Activated T-cell treated with anti-CD3 and anti-CD28 coated beads for 4 hours (primary cell): ENCODE results near the gene LDAH.

Experiments used
- DNase-seq: peaks from one replicate; pipeline ENCODE4 v3.0.0-alpha.2; 2020

Gene LDAH

GRCh38 chr2:20678086-20678395, 144.9 kb downstream of the LDAH start:
- DNase-seq, result no peak

DNA sequence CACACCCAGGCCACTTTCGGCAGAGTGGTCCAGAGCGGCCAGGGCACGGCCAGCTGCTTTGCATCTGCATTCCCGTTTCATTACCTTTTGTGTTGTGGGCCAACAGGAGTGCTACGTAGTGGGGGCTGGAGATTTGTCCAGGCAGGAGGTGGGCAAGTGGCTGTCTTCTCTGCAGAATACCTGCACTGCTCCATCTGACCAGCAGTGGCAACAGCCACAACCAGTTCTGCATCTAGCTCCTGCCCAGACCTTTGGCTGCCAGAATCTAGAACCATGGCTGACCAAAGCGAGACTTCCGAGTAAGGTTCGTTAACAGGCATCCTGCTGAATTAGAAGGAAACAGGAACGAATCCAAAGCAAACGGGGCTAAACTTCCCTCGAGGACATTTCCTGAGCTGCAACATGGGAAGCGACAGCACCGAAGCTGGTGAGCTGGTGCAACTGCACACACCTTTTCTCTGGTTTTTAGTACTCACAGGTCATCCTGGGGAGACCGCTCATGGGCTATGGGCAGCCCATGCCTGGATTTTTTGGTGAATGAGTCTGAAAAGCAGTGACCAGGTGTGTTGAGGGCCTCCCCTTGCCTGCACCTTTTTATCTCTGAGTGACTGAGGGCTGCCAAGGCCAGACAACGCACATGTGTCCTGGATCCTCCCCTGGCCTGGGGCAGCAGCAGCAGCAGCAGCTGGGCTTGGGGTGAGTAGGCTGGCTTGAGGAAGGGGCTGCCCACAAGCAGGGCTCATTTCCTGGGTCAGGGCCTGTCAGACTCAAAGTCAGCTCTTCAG, 145.4 kb downstream of the LDAH start:
- no peak for DNase-seq

DNA sequence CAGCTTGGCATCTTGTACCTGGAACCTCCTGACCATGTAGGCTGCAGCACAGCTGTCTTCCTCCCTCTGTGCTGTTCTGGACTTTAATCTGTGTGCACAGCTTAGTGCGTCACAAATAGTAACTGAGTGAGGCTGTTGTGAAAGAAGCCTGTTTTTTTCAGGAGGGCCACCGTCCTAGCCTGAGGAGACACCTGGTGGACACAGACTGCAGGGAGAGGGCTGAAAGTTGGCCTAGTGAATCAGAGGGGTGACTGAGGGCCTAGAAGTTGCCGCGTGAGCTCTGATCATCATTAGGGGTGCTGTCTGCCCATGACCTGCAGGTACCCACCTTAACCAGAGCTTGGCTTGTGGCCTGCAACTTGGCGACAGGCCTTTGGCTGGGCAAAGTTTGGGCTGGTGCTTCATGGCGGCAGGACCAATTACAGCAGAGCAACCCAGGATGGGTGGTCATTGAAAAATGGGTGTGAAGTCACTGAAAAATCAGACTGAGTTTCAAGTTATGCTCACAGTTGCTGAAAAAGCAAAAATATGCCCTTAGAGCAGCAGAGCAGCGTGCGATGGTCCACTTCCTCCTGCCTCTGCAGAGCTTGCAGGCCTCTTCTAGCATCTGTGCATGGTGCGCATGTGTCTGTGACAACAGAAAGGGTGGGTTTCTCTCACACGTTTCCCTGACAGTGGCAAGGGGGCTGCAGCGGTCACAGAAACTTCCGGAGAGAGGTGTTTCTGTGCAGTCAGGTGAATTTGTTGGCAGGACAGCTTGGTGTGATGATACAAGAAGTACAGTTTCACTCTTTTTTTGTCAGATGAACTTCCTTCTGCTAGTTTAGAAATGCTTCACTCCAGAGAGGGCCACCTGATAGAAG, 146.3 kb downstream of the LDAH start:
- no peak for DNase-seq

GRCh38 chr2:20675701-20676352, 147.1 kb downstream of the LDAH start:
- DNase-seq, result no peak

GRCh38 chr2:20674974-20675679, 147.8 kb downstream of the LDAH start:
- no peak for DNase-seq

DNA sequence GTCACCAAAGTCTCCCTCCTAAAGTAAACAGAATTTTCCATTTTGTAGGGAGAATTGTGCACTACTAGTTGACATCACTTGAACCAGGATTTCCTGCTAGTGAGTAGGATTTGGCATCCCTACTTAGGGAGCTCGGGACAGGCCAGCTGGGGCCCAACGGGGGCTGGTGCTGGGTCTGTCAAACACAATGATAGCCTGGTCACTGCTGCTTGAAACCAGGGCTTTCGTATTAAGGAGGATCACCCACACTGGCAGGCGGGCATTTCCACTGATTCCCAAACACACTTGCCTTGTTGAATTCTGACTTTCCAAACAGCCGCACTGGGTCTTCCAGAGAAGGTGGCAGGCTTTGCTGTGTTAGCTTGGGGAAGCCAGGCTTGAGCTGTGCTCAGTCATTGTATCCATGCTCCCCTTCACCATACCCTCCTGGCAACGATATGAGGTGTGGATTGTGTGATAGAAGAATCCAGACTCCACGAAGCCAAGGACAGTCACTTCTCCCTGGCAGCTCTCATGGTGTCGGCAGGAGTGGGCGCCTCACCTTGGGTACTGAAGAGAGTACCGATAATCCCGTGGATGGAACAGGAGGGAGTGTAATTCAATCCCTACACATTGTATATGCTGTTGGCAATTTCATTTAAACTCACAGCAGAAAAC, 148.5 kb downstream of the LDAH start:
- DNase-seq, result no peak

- no peak for DNase-seq
These were observed 149.1 kb downstream of the LDAH start for GRCh38 chr2:20673686-20674308.

DNA sequence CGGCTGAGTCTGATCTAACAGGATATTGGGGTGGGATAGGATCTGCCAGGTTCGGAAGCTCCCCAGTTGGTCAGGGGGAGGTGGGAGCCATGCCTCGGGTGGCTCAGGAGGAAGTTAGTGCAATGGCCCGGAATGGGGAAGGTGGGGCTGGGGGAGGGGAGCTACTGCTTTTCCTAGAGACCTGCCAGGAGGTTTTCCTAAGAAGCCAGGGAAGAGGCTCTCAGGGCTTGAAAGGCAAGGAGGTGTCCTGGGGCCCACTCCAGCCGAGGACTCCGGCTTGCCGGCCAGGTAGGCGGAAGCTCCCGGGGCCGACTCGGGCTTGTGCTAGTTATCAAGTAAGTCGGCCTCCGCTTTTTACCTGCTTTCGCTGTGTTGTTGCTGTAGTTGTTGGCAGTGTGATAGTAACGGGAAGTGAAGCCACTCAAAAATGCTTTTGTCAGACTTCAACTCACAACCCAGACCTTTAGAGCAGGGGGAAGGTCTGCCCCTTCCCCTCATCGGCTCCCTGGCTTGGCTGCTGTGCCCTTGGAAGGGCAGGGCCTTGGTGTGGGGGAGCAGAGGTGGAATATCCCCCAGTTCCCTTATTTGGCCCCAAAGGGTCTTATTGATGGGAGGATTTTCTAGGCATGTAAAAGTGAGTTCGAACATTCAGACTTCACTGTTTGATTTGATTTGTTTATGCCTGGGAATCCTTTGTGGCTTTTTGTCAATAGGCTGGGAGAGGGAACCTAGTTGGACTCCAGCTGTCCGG, 150.5 kb downstream of the LDAH start:
- no peak for DNase-seq

DNA sequence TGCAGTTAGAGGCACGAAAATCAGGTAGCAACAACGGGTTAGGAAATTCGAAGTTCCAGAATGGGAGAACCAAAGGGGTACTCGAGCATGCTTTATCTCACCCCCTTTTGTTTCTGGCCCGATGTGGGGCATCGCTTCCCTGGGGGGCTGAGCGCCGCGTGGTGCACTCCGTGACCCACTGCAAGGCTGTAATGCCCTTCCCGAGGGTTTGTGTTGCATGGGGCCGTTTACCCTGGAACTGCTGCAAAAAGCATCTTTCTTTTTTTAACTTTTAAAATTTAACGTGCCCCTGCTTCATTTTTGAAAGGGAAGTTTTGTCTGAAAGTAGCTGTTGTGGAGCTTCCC, 151.2 kb downstream of the LDAH start:
- DNase-seq, result no peak

GRCh38 chr2:20671036-20671735, 151.7 kb downstream of the LDAH start:
- DNase-seq, result no peak

DNA sequence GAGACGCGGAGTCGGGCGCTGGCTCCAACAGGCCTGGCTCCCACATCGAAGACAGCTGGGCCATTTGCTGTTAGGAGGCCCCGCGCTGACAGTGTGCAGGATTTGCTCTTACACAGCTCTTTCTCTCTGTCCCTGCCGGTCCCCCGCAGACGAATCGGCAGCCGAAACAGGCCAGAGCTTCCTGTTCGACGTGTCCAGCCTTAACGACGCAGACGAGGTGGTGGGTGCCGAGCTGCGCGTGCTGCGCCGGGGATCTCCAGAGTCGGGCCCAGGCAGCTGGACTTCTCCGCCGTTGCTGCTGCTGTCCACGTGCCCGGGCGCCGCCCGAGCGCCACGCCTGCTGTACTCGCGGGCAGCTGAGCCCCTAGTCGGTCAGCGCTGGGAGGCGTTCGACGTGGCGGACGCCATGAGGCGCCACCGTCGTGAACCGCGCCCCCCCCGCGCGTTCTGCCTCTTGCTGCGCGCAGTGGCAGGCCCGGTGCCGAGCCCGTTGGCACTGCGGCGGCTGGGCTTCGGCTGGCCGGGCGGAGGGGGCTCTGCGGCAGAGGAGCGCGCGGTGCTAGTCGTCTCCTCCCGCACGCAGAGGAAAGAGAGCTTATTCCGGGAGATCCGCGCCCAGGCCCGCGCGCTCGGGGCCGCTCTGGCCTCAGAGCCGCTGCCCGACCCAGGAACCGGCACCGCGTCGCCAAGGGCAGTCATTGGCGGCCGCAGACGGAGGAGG, 152.4 kb downstream of the LDAH start:
- DNase-seq, result no peak

DNA sequence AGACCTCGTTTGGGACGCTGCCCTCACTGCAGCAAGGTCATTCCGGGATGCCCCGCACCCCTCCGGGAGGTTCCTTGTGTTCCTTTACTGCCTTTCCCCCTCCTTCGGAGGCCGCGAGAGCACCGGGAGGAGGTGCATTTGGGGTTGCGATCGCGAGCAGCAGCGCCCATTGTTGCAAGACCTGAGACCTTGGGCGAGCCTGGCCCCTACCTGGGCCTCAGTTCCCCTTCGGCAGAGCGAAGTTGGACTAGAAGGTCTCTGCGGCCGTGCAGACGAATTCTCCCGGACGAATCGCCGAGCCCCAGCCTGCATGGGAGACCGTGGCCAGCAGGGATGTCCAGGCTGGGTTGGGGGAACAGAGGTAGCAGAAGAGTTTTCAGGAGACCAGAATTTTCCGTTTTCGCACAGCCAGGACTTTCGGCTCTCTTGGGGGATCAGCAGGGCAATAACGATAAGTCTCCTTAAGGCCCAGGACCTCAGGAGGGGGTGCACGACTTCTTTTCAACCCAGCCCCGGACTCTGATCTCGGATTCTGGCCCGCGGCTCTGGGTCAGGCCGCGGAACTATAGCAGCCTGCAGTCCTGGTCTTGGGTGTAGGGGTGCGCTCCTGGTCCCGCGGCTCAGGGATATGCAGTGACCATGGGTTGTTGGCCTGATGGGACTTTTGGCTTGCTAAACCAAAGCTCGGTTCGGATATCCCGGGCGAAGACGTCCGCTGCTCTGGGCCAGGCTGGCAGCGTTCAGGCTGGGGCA, 153.2 kb downstream of the LDAH start:
- DNase-seq, result no peak

DNA sequence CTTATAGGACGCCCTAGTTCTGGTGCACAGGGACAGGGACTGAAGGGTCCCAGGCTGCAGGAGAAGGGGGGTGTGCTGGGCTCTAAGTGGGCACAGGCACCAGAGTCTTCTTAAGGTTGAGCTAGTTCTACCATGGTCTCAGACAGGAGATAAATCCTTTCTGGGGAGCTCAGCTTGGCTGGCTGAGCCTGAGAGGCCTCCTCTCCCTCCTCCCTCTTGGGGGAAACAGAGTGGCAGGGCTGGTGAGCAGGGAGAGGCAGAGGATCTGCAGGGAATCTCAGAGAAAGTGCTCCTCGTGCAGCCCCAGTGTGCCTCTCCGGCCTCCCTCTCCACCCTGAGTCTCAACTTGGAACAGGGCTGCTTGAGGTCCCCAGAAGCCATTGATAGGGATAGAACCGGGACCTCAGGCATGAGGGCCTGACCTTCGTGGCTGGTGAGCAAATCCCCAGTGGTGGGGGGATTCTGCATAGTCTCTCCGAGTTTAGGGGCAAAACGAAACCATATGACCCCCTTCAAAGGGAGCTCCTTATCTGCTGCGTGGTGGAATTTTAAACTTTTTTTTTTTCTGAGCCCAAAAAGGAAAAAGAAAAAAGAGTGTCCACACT, 153.9 kb downstream of the LDAH start:
- no peak for DNase-seq

DNA sequence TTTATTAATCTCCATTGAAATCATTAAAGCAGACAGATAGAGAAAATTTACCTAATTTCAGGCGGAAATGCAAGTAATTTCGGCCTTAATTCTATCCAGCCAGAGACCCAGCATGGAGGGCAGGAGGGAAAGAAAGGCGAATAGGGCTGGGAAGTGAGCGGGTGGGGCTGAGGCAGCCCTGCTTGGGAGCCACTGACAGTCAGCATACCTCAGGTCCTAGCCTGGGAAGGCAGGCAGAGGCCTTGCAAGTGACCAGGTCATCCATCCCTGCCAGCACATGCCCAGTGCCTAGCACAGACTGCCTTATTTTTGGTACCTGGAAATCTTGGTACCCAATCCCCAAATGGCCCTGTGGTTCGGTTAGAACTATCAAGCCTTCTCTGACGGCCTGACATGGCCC, 154.4 kb downstream of the LDAH start:
- DNase-seq, result no peak

- no peak for DNase-seq
These were observed 155.1 kb downstream of the LDAH start for GRCh38 chr2:20667531-20668401.

DNA sequence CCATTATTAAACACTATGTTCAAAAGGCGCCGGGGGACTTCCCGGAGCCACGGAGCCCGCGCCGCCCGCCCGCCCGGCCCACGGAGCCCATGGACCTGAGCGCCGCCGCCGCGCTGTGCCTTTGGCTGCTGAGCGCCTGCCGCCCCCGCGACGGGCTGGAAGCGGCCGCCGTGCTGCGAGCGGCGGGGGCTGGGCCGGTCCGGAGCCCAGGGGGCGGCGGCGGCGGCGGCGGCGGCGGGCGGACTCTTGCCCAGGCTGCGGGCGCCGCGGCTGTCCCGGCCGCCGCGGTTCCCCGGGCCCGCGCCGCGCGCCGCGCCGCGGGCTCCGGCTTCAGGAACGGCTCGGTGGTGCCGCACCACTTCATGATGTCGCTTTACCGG, 155.8 kb downstream of the LDAH start:
- DNase-seq, result no peak

DNA sequence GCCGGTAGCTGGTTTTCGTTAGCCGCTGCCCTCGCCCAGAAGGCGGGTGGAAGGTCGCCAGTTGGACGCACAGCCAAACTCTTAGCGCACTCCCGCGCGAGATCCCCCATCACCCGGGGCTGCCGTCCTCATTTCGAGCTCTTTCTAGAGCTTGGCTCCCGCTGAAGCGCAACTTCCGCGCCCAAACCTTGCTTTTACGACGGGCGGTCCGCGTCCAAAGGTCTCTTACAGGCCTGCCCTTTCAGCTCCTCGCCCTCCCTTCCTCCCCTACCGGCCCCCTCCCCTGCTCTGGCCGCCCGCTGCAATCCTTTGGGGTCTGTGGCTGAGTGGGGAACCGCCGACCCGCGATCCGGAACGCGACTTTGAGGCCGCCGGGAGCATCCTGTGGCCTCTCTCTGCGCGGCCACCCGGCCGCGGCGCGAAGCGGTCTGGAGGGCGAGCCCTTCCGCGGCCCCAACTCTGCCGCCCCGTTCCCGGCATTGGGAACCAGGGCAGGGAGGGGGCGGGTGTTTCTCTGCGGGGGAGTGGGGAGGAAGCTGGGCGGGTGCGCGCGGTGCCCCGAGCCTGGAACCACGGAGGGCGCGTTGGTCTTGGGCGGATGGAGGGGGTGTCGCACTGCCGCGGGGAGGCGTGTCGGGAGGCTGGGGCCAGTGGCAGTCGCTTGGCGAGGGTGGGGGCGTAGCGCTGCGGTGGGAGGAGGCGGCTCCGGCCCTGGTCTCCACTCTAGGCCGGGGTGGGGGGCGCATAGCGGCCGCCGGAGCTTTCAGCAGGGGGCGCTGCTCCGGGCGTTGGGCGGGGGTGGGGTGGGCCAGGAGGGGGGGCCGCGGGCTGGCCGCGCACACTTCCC, 156.4 kb downstream of the LDAH start, which contains the start of gene GDF7:
Gene GDF7 (plus strand): TSS at position 841 of the 847 bp plus-strand sequence. CDS start 96 bp downstream, outside the sequence.
- no peak for DNase-seq
